Astrocyte of the cerebellum (primary cell): ENCODE results near the gene SNAP91.
"Not testable (repeated sequence)": the region's sequence is repeated elsewhere in the genome, so short reads cannot be mapped to it uniquely, and the experiment has no call there.

Experiments used
- DNase-seq: peaks from one replicate; pipeline ENCODE4 v3.0.0-alpha.2; 2011; ENCODE audit warnings: low read depth
- H3K4me3 ChIP-seq: 2 replicates; pipeline ENCODE4 v1.5.1; 2011; ENCODE audit warnings: mild to moderate bottlenecking, low read depth, low read length, moderate library complexity
- CTCF ChIP-seq: IDR thresholded peaks from 2 replicates; pipeline ENCODE4 v1.5.1; 2012; ENCODE audit warnings: low read length, low read depth, moderate library complexity, mild to moderate bottlenecking; ENCODE audit errors: missing control alignments
- in situ Hi-C: cut with HindIII; loops from 2 replicates; pipeline ENCODE4 v1.10.0; 2017; ENCODE audit warnings: low sequenced_read_pairs

The SNAP91 gene

GRCh38 chr6:83708970-83709747 is at the start of gene SNAP91:
SNAP91 (minus strand) TSS chr6:83709101; CDS start chr6:83707927, 1,174 bp downstream.
- in situ Hi-C loops, result no loop called here
- TF ChIP-seq CTCF, result no peak
- DNase-seq, result no peak
- H3K4me3 ChIP-seq, result peak within 1 kb of the TSS; percentile 56

- in situ Hi-C loops, result no loop called here
- no peak overlapping the region for H3K4me3 ChIP-seq
- no peak for TF ChIP-seq CTCF
- no peak for DNase-seq
Observed at GRCh38 chr6:83758533-83758932, 49.6 kb upstream of the SNAP91 start.

GRCh38 chr6:83757021-83757420 is 48.1 kb upstream of the SNAP91 start:
- in situ Hi-C loops, result no loop called here
- TF ChIP-seq CTCF, result no peak
- H3K4me3 ChIP-seq, result no peak overlapping the region
- no peak for DNase-seq

GRCh38 chr6:83756565-83756964 is 47.7 kb upstream of the SNAP91 start:
- in situ Hi-C loops, result no loop called here
- TF ChIP-seq CTCF, result no peak
- no peak overlapping the region for H3K4me3 ChIP-seq
- DNase-seq, result no peak

GRCh38 chr6:83752375-83752774 is 43.5 kb upstream of the SNAP91 start:
- H3K4me3 ChIP-seq, in situ Hi-C loops, DNase-seq: not testable (repeated sequence)

- DNase-seq, result no peak
- no peak for TF ChIP-seq CTCF
- in situ Hi-C loops, result no loop called here
- no peak overlapping the region for H3K4me3 ChIP-seq
Observed at GRCh38 chr6:83741089-83741488, 32.2 kb upstream of the SNAP91 start.

GRCh38 chr6:83735461-83735860 is 26.6 kb upstream of the SNAP91 start:
- no peak for TF ChIP-seq CTCF
- DNase-seq, result no peak
- H3K4me3 ChIP-seq, result no peak overlapping the region
- in situ Hi-C loops, result no loop called here
